ENCODE data around the gene FAH. TPM values are rescaled to one million over a fixed set of nuclear protein-coding genes. Genes with fewer than 3 reads are reported as not detected.

Gene FAH
- polyA plus RNA-seq, 3 donors, result 16.5 to 25.4 (median 24.0) TPM

DNA sequence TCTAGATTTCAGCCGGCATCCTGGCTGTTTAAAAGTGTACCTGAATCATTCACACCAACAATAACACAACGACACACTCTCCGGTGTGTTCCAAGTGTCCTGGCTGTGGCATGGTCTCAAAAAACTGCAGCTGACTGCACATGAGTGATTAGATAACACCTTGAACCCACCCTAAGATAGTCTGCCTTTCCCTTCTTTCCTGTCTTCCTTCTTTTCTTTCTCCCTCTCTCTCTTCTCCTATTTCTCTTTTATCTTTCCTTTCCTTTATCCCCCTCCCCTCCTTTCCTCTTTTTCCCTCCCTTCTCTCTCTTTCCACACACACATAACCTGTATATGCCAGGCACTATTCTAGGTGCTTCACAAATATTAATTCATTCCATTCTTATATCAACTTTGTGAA, 1.2 kb upstream of the FAH start:
- H3K4me3 Mint-ChIP-seq, result peak overlapping the region in 1 of 2 donors; percentile 75
- DNase-seq, result no peak
- 97% methylated on average over 3 of the region's 3 CpGs for WGBS (ENCODE audit: insufficient coverage)
- H4K20me1 ChIP-seq (ENCODE audit: insufficient read depth, low read length), result no peaks in the 10 kb centered on the region
- H3K4me3 ChIP-seq (replicated peaks in 1 of 3; ENCODE audit: low read depth in 2 of 3, low read length in 3 of 3), result no peak overlapping the region
- no peaks in the 10 kb centered on the region for H3K36me3 ChIP-seq (replicated peaks in 1 of 2; ENCODE audit: control insufficient read depth in 1 of 2, insufficient read depth in 2 of 2, low read length in 2 of 2)
- peaks cover 41 to 42% of the 10 kb centered on the region in 2 donors for H3K4me1 ChIP-seq (ENCODE audit: control insufficient read depth in 1 of 2, insufficient read depth in 2 of 2, low read length in 2 of 2)
- H3K4me2 ChIP-seq (replicated peaks; ENCODE audit: extremely low read depth, low read length, poor library complexity, severe bottlenecking), result no peak overlapping the region
- TF ChIP-seq, protein P1, sequence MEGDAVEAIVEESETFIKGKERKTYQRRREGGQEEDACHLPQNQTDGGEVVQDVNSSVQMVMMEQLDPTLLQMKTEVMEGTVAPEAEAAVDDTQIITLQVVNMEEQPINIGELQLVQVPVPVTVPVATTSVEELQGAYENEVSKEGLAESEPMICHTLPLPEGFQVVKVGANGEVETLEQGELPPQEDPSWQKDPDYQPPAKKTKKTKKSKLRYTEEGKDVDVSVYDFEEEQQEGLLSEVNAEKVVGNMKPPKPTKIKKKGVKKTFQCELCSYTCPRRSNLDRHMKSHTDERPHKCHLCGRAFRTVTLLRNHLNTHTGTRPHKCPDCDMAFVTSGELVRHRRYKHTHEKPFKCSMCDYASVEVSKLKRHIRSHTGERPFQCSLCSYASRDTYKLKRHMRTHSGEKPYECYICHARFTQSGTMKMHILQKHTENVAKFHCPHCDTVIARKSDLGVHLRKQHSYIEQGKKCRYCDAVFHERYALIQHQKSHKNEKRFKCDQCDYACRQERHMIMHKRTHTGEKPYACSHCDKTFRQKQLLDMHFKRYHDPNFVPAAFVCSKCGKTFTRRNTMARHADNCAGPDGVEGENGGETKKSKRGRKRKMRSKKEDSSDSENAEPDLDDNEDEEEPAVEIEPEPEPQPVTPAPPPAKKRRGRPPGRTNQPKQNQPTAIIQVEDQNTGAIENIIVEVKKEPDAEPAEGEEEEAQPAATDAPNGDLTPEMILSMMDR (IDR thresholded peaks at IDR 0.05), result no peak
- H3K9ac ChIP-seq (ENCODE audit: insufficient read depth, low read length, poor library complexity, severe bottlenecking), result no peak overlapping the region
- H2AFZ ChIP-seq (ENCODE audit: insufficient read depth, low read depth, low read length, poor library complexity, severe bottlenecking), result no peak overlapping the region
- no peaks in the 10 kb centered on the region for H3K36me3 Mint-ChIP-seq
- H3K27me3 Mint-ChIP-seq (ENCODE audit: low read depth in 3 of 3), result no peaks in the 10 kb centered on the region
- intact Hi-C loops (cut with micrococcal nuclease), result loop anchor here in 1 of 2 donors (5.0 to 10.0 kb wide), 2 partner anchors 94 to 1277 kb away; partner anchors contain the start of genes MORF4L1 and ZFAND6
- no peaks in the 10 kb centered on the region for H3K27me3 ChIP-seq (ENCODE audit: control insufficient read depth in 2 of 2, insufficient read depth in 2 of 2, low read length in 2 of 2)
- H3K27ac ChIP-seq (ENCODE audit: low read depth in 1 of 2, low read length in 2 of 2), result no peak overlapping the region
- H3K9me3 ChIP-seq (replicated peaks in 1 of 2; ENCODE audit: control insufficient read depth in 1 of 2, insufficient read depth in 1 of 2, low read length in 2 of 2), result no peaks in the 10 kb centered on the region
- H3K4me1 Mint-ChIP-seq, result peaks cover 47% of the 10 kb centered on the region
- H3K79me2 ChIP-seq (ENCODE audit: insufficient read depth, low read length), result peaks cover 15% of the 10 kb centered on the region
- H3K9me3 Mint-ChIP-seq, result no peaks in the 10 kb centered on the region
- peak overlapping the region in 1 of 7 donors; percentile 75 for H3K27ac Mint-ChIP-seq

DNA sequence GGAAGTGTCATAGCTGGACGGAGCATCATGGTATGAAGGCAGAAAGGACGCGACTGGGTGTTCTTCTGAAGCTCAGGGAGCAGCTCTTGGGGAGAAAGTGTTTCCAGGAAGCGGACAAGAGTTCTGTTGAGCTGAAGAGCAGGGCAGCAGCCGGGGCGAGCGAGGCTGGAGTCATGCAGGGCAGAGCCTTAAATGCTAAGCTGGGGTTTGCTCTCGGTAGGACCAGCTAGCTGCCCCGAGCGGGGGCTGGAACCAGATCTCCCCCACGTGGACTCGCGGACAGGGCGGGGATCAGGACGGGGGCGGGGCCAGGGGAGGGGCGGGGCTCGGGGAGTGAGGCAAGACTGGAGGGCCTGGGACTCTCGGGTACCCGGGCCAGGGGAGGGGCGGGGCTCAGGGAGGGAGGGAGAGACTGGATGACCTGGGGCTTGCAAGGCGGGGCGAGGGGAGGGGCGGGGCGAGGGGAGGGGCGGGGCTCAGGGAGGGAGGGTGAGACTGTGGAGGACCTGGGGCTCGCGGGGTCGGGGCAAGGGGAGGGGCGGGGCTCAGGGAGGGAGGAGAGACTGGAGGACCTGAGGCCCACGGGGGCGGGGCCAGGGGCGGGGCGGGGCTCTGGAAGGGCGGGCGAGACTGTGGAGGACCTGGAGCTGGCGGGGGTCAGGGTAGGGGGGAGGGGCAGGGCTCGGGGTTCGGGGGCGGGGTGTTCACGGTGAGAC, 461 bp upstream of the FAH start:
- H3K4me3 Mint-ChIP-seq, result peak overlapping the region; percentile 87 to 94
- DNase-seq, result peak; percentile 69 to 93 (median 90)
- Histone ChIP-seq H4K20me1 (ENCODE audit: insufficient read depth, low read length) (no peaks in the 10 kb centered on the region), H3K9ac (ENCODE audit: insufficient read depth, low read length, poor library complexity, severe bottlenecking) (peak overlapping the region; percentile 75), H3K4me3 (replicated peaks in 1 of 3; ENCODE audit: low read depth in 2 of 3, low read length in 3 of 3) (peak overlapping the region; percentile 65 to 82 (median 72)), H2AFZ (ENCODE audit: insufficient read depth, low read depth, low read length, poor library complexity, severe bottlenecking) (peak overlapping the region; percentile 79), H3K27me3 (ENCODE audit: control insufficient read depth in 2 of 2, insufficient read depth in 2 of 2, low read length in 2 of 2) (no peaks in the 10 kb centered on the region), H3K4me2 (replicated peaks; ENCODE audit: extremely low read depth, low read length, poor library complexity, severe bottlenecking) (peak overlapping the region; percentile 89), H3K36me3 (replicated peaks in 1 of 2; ENCODE audit: control insufficient read depth in 1 of 2, insufficient read depth in 2 of 2, low read length in 2 of 2) (no peaks in the 10 kb centered on the region), H3K9me3 (replicated peaks in 1 of 2; ENCODE audit: control insufficient read depth in 1 of 2, insufficient read depth in 1 of 2, low read length in 2 of 2) (no peaks in the 10 kb centered on the region), H3K4me1 (ENCODE audit: control insufficient read depth in 1 of 2, insufficient read depth in 2 of 2, low read length in 2 of 2) (peaks cover 42 to 46% of the 10 kb centered on the region in 2 donors), H3K27ac (ENCODE audit: low read depth in 1 of 2, low read length in 2 of 2) (peak overlapping the region; percentile 64 to 89), H3K79me2 (ENCODE audit: insufficient read depth, low read length) (peaks cover 19% of the 10 kb centered on the region)
- TF ChIP-seq, protein P1 (IDR thresholded peaks at IDR 0.05), result no peak
- H3K27me3 Mint-ChIP-seq (ENCODE audit: low read depth in 3 of 3), result no peaks in the 10 kb centered on the region
- H3K4me1 Mint-ChIP-seq, result peaks cover 49% of the 10 kb centered on the region
- WGBS (ENCODE audit: insufficient coverage), result 0% methylated on average over 14 of the region's 41 CpGs
- peak overlapping the region; percentile 64 to 86 (median 75) for H3K27ac Mint-ChIP-seq
- intact Hi-C loops (cut with micrococcal nuclease), result loop anchor here in 1 of 2 donors (5.0 to 10.0 kb wide), 2 partner anchors 95 to 1278 kb away; partner anchors contain the start of genes MORF4L1 and ZFAND6
- H3K9me3 Mint-ChIP-seq, result no peaks in the 10 kb centered on the region
- H3K36me3 Mint-ChIP-seq, result no peaks in the 10 kb centered on the region
